Measurements from ENCODE around the gene OR4E2.

The OR4E2 gene

GRCh38 chr14:21714318-21714929 lies 60.8 kb downstream of the OR4E2 start:
- Mint-ChIP-seq H3K27ac (no peak overlapping the region), H3K9me3 (no peaks in the 10 kb centered on the region), H3K36me3 (no peaks in the 10 kb centered on the region), H3K4me1 (no peaks in the 10 kb centered on the region), H3K27me3 (peaks cover 54% of the 10 kb centered on the region), H3K4me3 (no peak overlapping the region)
- no peak for ATAC-seq
